Thyroid gland (tissue), 4 donors: ENCODE measurements around the gene PLSCR2.

Experiments
- CTCF ChIP-seq, 6 experiments: fragments of 200-600 bp in 3 of 6; fragments of 450-650 bp in 3 of 6; sonication (generic) in 3 of 6; IDR thresholded peaks; one replicate each; pipeline ENCODE4 v1.5.1; 2016 to 2019; ENCODE audit warnings: antibody characterized with exemption in 6 of 6, mild to moderate bottlenecking in 2 of 6, inconsistent platforms in 1 of 6, moderate library complexity in 1 of 6
- POLR2A ChIP-seq, 2 donors: fragments of 450-650 bp; IDR thresholded peaks; one replicate each; pipeline ENCODE4 v1.6.1; 2017; ENCODE audit warnings: antibody characterized with exemption in 2 of 2, mild to moderate bottlenecking in 2 of 2, moderate library complexity in 1 of 2

GRCh38 chr3:146496726-146497125, 27.4 kb upstream of the PLSCR2 start:
- no peak for TF ChIP-seq POLR2A (IDR thresholded peaks at IDR 0.05)
- no peak for TF ChIP-seq CTCF (IDR thresholded peaks at IDR 0.05)
